ENCODE results near the gene MYO7A. TPM values are rescaled to one million over a fixed set of nuclear protein-coding genes. Genes with fewer than 3 reads are reported as not detected.
A peak's percentile ranks its signal among the peaks of the same experiment; 100 is the strongest.

Gene MYO7A
- total RNA-seq, 2 experiments from 2014 or later, result not detected

GRCh38 chr11:77171885-77172665 lies 44.0 kb downstream of the MYO7A start:
- no peaks in the 10 kb centered on the region for H3K9me3 Mint-ChIP-seq
- H3K27ac Mint-ChIP-seq, result no peak overlapping the region
- intact Hi-C loops (cut with micrococcal nuclease), result no loop called here
- H3K36me3 Mint-ChIP-seq (ENCODE audit: low read depth), result no peaks in the 10 kb centered on the region
- H3K4me3 Mint-ChIP-seq, result no peak overlapping the region
- CTCF ChIA-PET, result interaction anchor here (0.9 kb wide), 1 partner anchor 45 kb away, joined by 3 read pairs; no protein-coding TSS in a partner anchor
- DNase-seq, result no peak
- no peaks in the 10 kb centered on the region for H3K27me3 Mint-ChIP-seq (ENCODE audit: low read depth)
- H3K4me1 Mint-ChIP-seq (ENCODE audit: low read depth), result no peaks in the 10 kb centered on the region

GRCh38 chr11:77172666-77172982 lies 44.6 kb downstream of the MYO7A start:
- intact Hi-C loops (cut with micrococcal nuclease), result no loop called here
- H3K36me3 Mint-ChIP-seq (ENCODE audit: low read depth), result no peaks in the 10 kb centered on the region
- no peaks in the 10 kb centered on the region for H3K27me3 Mint-ChIP-seq (ENCODE audit: low read depth)
- no peaks in the 10 kb centered on the region for H3K9me3 Mint-ChIP-seq
- CTCF ChIA-PET, result interaction anchor here (0.9 kb wide), 1 partner anchor 46 kb away, joined by 3 read pairs; no protein-coding TSS in a partner anchor
- DNase-seq, result no peak
- H3K4me1 Mint-ChIP-seq (ENCODE audit: low read depth), result no peaks in the 10 kb centered on the region
- no peak overlapping the region for H3K4me3 Mint-ChIP-seq
- H3K27ac Mint-ChIP-seq, result no peak overlapping the region

- no peaks in the 10 kb centered on the region for H3K27me3 Mint-ChIP-seq (ENCODE audit: low read depth)
- no peaks in the 10 kb centered on the region for H3K36me3 Mint-ChIP-seq (ENCODE audit: low read depth)
- intact Hi-C loops (cut with micrococcal nuclease), result no loop called here
- no peak overlapping the region for H3K27ac Mint-ChIP-seq
- no peak overlapping the region for H3K4me3 Mint-ChIP-seq
- no peaks in the 10 kb centered on the region for H3K9me3 Mint-ChIP-seq
- no peaks in the 10 kb centered on the region for H3K4me1 Mint-ChIP-seq (ENCODE audit: low read depth)
- CTCF ChIA-PET, result no interaction called here
- no peak for DNase-seq
Observed at GRCh38 chr11:77173494-77173893, 45.4 kb downstream of the MYO7A start.

- H3K36me3 Mint-ChIP-seq (ENCODE audit: low read depth), result no peaks in the 10 kb centered on the region
- CTCF ChIA-PET, result interaction anchor here (2.4 kb wide), 1 partner anchor 13 kb away, joined by 8 read pairs; no protein-coding TSS in a partner anchor
- DNase-seq, result no peak
- no peaks in the 10 kb centered on the region for H3K4me1 Mint-ChIP-seq (ENCODE audit: low read depth)
- H3K9me3 Mint-ChIP-seq, result no peaks in the 10 kb centered on the region
- no peaks in the 10 kb centered on the region for H3K27me3 Mint-ChIP-seq (ENCODE audit: low read depth)
- no peak overlapping the region for H3K27ac Mint-ChIP-seq
- intact Hi-C loops (cut with micrococcal nuclease), result no loop called here
- no peak overlapping the region for H3K4me3 Mint-ChIP-seq
Observed at GRCh38 chr11:77174559-77174958, 46.5 kb downstream of the MYO7A start.

- intact Hi-C loops (cut with micrococcal nuclease), result no loop called here
- H3K4me3 Mint-ChIP-seq, result no peak overlapping the region
- H3K9me3 Mint-ChIP-seq, result no peaks in the 10 kb centered on the region
- H3K36me3 Mint-ChIP-seq (ENCODE audit: low read depth), result no peaks in the 10 kb centered on the region
- no peaks in the 10 kb centered on the region for H3K27me3 Mint-ChIP-seq (ENCODE audit: low read depth)
- CTCF ChIA-PET, result interaction anchor here (1.1 to 2.4 kb wide), 2 partner anchors 12 to 48 kb away, joined by 3 to 8 read pairs; no protein-coding TSS in a partner anchor
- no peak for DNase-seq
- H3K27ac Mint-ChIP-seq, result no peak overlapping the region
- no peaks in the 10 kb centered on the region for H3K4me1 Mint-ChIP-seq (ENCODE audit: low read depth)
Observed at GRCh38 chr11:77175021-77175842, 47.2 kb downstream of the MYO7A start.

GRCh38 chr11:77175869-77176539 lies 48.0 kb downstream of the MYO7A start:
- H3K4me3 Mint-ChIP-seq, result no peak overlapping the region
- intact Hi-C loops (cut with micrococcal nuclease), result no loop called here
- CTCF ChIA-PET, result interaction anchor here (1.1 to 2.4 kb wide), 2 partner anchors 11 to 49 kb away, joined by 3 to 8 read pairs; no protein-coding TSS in a partner anchor
- no peaks in the 10 kb centered on the region for H3K4me1 Mint-ChIP-seq (ENCODE audit: low read depth)
- H3K27me3 Mint-ChIP-seq (ENCODE audit: low read depth), result no peaks in the 10 kb centered on the region
- peak; percentile 13 for DNase-seq
- H3K9me3 Mint-ChIP-seq, result no peaks in the 10 kb centered on the region
- no peaks in the 10 kb centered on the region for H3K36me3 Mint-ChIP-seq (ENCODE audit: low read depth)
- no peak overlapping the region for H3K27ac Mint-ChIP-seq

GRCh38 chr11:77176996-77177395 lies 49.0 kb downstream of the MYO7A start:
- H3K4me3 Mint-ChIP-seq, result no peak overlapping the region
- CTCF ChIA-PET, result no interaction called here

GRCh38 chr11:77178150-77178549 lies 50.1 kb downstream of the MYO7A start:
- DNase-seq, result no peak
- Mint-ChIP-seq H3K27me3 (ENCODE audit: low read depth) (no peaks in the 10 kb centered on the region), H3K4me1 (ENCODE audit: low read depth) (no peaks in the 10 kb centered on the region), H3K36me3 (ENCODE audit: low read depth) (no peaks in the 10 kb centered on the region), H3K27ac (no peak overlapping the region), H3K4me3 (no peak overlapping the region), H3K9me3 (no peaks in the 10 kb centered on the region)
- intact Hi-C loops (cut with micrococcal nuclease), result no loop called here
- CTCF ChIA-PET, result no interaction called here

More at GRCh38 chr11:77176996-77177395, 49.0 kb downstream of the MYO7A start:
- Mint-ChIP-seq H3K36me3 (ENCODE audit: low read depth) (no peaks in the 10 kb centered on the region), H3K27me3 (ENCODE audit: low read depth) (no peaks in the 10 kb centered on the region), H3K4me1 (ENCODE audit: low read depth) (no peaks in the 10 kb centered on the region), H3K27ac (no peak overlapping the region), H3K9me3 (no peaks in the 10 kb centered on the region)
- no peak for DNase-seq
- intact Hi-C loops (cut with micrococcal nuclease), result no loop called here

- no peak for DNase-seq
- H3K27ac Mint-ChIP-seq, result no peak overlapping the region
- no peak overlapping the region for H3K4me3 Mint-ChIP-seq
- intact Hi-C loops (cut with micrococcal nuclease), result no loop called here
- H3K27me3 Mint-ChIP-seq (ENCODE audit: low read depth), result no peaks in the 10 kb centered on the region
- no peaks in the 10 kb centered on the region for H3K9me3 Mint-ChIP-seq
- CTCF ChIA-PET, result no interaction called here
- H3K4me1 Mint-ChIP-seq (ENCODE audit: low read depth), result no peaks in the 10 kb centered on the region
- no peaks in the 10 kb centered on the region for H3K36me3 Mint-ChIP-seq (ENCODE audit: low read depth)
Observed at GRCh38 chr11:77179048-77179447, 51.0 kb downstream of the MYO7A start.

GRCh38 chr11:77179681-77180080 lies 51.6 kb downstream of the MYO7A start:
- no peaks in the 10 kb centered on the region for H3K9me3 Mint-ChIP-seq
- intact Hi-C loops (cut with micrococcal nuclease), result no loop called here
- H3K27ac Mint-ChIP-seq, result no peak overlapping the region
- H3K27me3 Mint-ChIP-seq (ENCODE audit: low read depth), result no peaks in the 10 kb centered on the region
- H3K36me3 Mint-ChIP-seq (ENCODE audit: low read depth), result no peaks in the 10 kb centered on the region
- no peaks in the 10 kb centered on the region for H3K4me1 Mint-ChIP-seq (ENCODE audit: low read depth)
- DNase-seq, result no peak
- CTCF ChIA-PET, result no interaction called here
- no peak overlapping the region for H3K4me3 Mint-ChIP-seq

- no peak for DNase-seq
- no peaks in the 10 kb centered on the region for H3K27me3 Mint-ChIP-seq (ENCODE audit: low read depth)
- H3K9me3 Mint-ChIP-seq, result no peaks in the 10 kb centered on the region
- no peaks in the 10 kb centered on the region for H3K36me3 Mint-ChIP-seq (ENCODE audit: low read depth)
- no peak overlapping the region for H3K27ac Mint-ChIP-seq
- CTCF ChIA-PET, result no interaction called here
- H3K4me1 Mint-ChIP-seq (ENCODE audit: low read depth), result no peaks in the 10 kb centered on the region
- no peak overlapping the region for H3K4me3 Mint-ChIP-seq
- intact Hi-C loops (cut with micrococcal nuclease), result no loop called here
Observed at GRCh38 chr11:77180346-77180745, 52.3 kb downstream of the MYO7A start.

GRCh38 chr11:77181226-77181625 lies 53.2 kb downstream of the MYO7A start:
- H3K27ac Mint-ChIP-seq, result no peak overlapping the region
- no peaks in the 10 kb centered on the region for H3K9me3 Mint-ChIP-seq
- intact Hi-C loops (cut with micrococcal nuclease), result no loop called here
- no peaks in the 10 kb centered on the region for H3K36me3 Mint-ChIP-seq (ENCODE audit: low read depth)
- CTCF ChIA-PET, result no interaction called here
- no peak overlapping the region for H3K4me3 Mint-ChIP-seq
- no peaks in the 10 kb centered on the region for H3K27me3 Mint-ChIP-seq (ENCODE audit: low read depth)
- no peak for DNase-seq
- no peaks in the 10 kb centered on the region for H3K4me1 Mint-ChIP-seq (ENCODE audit: low read depth)

Measured in activated naive CD4-positive, alpha-beta T cell treated with anti-CD3 and anti-CD28 coated beads for 36 hours (primary cell).